Fibroblast of lung (primary cell): ENCODE results near the gene FKBP14. TPM values are rescaled to one million over a fixed set of nuclear protein-coding genes. Genes with fewer than 3 reads are reported as not detected.
A peak's percentile ranks its signal among the peaks of the same experiment; 100 is the strongest.

Experiments used
- DNase-seq, 2 donors: peaks; one replicate each; pipeline versions ENCODE4 v3.0.0 to v3.0.0-alpha.2; 2010; ENCODE audit warnings: low read depth in 2 of 2
- H2AFZ ChIP-seq: 2 replicates; pipeline ENCODE4 v1.5.1; 2012; ENCODE audit warnings: low read length, control low read depth, inconsistent platforms
- H3K27ac ChIP-seq: 2 replicates; pipeline ENCODE4 v1.5.1; 2011; ENCODE audit warnings: low read length, control low read depth; ENCODE audit not compliant: insufficient read depth
- H3K27me3 ChIP-seq: 2 replicates; pipeline ENCODE4 v1.5.1; 2011; ENCODE audit warnings: mild to moderate bottlenecking, low read length; ENCODE audit not compliant: control insufficient read depth, insufficient read depth
- H3K36me3 ChIP-seq: 2 replicates; pipeline ENCODE4 v1.5.1; 2011; ENCODE audit warnings: low read length; ENCODE audit not compliant: control insufficient read depth, insufficient read depth
- H3K4me1 ChIP-seq: 2 replicates; pipeline ENCODE4 v1.5.1; 2011; ENCODE audit warnings: low read length; ENCODE audit not compliant: control insufficient read depth, insufficient read depth; ENCODE audit errors: extremely low read depth
- H3K4me2 ChIP-seq: 2 replicates; pipeline ENCODE4 v1.5.1; 2011; ENCODE audit warnings: low read length, control low read depth; ENCODE audit not compliant: insufficient read depth; ENCODE audit errors: extremely low read depth
- H3K4me3 ChIP-seq, 4 experiments: fragments of 200-600 bp in 1 of 4; sonication (generic) in 1 of 4; replicated peaks in 1 of 4; 2 replicates each; pipeline ENCODE4 v1.5.1; 2011 to 2016; ENCODE audit warnings: low read length in 4 of 4, low read depth in 3 of 4, mild to moderate bottlenecking in 3 of 4, control low read depth in 2 of 4, inconsistent platforms in 1 of 4, mixed read lengths in 1 of 4; ENCODE audit not compliant: insufficient read depth in 1 of 4; ENCODE audit errors: control extremely low read depth in 1 of 4
- H3K79me2 ChIP-seq: 2 replicates; pipeline ENCODE4 v1.5.1; 2012; ENCODE audit warnings: mild to moderate bottlenecking, low read length, inconsistent platforms; ENCODE audit not compliant: control insufficient read depth, insufficient read depth
- H3K9ac ChIP-seq: 2 replicates; pipeline ENCODE4 v1.5.1; 2011; ENCODE audit warnings: mild to moderate bottlenecking, low read length, control low read depth; ENCODE audit not compliant: insufficient read depth
- H3K9me3 ChIP-seq: 2 replicates; pipeline ENCODE4 v1.5.1; 2012; ENCODE audit warnings: low read depth, low read length; ENCODE audit not compliant: control insufficient read depth, insufficient read depth
- H4K20me1 ChIP-seq: 2 replicates; pipeline ENCODE4 v1.5.1; 2011; ENCODE audit warnings: low read length; ENCODE audit not compliant: control insufficient read depth, insufficient read depth; ENCODE audit errors: extremely low read depth
- CTCF ChIP-seq, 2 donors: IDR thresholded peaks in 1 of 2; conservative IDR thresholded peaks in 1 of 2; 1 replicate in 1 of 2; 2 replicates in 1 of 2; pipeline ENCODE4 v1.5.1; 2011 to 2012; ENCODE audit warnings: low read length in 2 of 2, control low read depth in 1 of 2, inconsistent platforms in 1 of 2, low read depth in 1 of 2, mild to moderate bottlenecking in 1 of 2
- EZH2 ChIP-seq: IDR thresholded peaks from 2 replicates; pipeline ENCODE4 v1.5.1; 2012; ENCODE audit warnings: low read length, control low read depth, mild to moderate bottlenecking; ENCODE audit errors: missing control alignments
- polyA plus RNA-seq, 2 donors: library from polyadenylated mRNA; depleted of rRNA in 1 of 2; stranded (reverse) in 1 of 2; unstranded in 1 of 2; fragments of >200 nt; gene quantifications; 2 replicates each; pipeline ENCODE4 v1.2.1, GENCODE V29; 2011 to 2012; ENCODE audit warnings: missing spikeins in 1 of 2
- total RNA-seq: library from RNA; depleted of rRNA; stranded (reverse); fragments of >200 nt; gene quantifications from 2 replicates; pipeline ENCODE4 v1.2.1, GENCODE V29; 2014

The FKBP14 gene
- total and polyA plus RNA-seq, 2 donors (not counting 1 experiment from before 2014, with no cell fraction given), result 21.8 to 52.0 TPM

- Histone ChIP-seq H3K4me2 (no peak overlapping the region), H3K27me3 (no peaks in the 10 kb centered on the region), H2AFZ (no peak overlapping the region), H3K9me3 (no peaks in the 10 kb centered on the region), H3K27ac (no peak overlapping the region), H3K36me3 (peaks cover 1% of the 10 kb centered on the region), H4K20me1 (no peaks in the 10 kb centered on the region), H3K4me3 (no peak overlapping the region), H3K4me1 (no peaks in the 10 kb centered on the region), H3K79me2 (no peaks in the 10 kb centered on the region), H3K9ac (no peak overlapping the region)
- TF ChIP-seq EZH2, result no peak
- TF ChIP-seq CTCF (conservative IDR thresholded peaks at IDR 0.05 in 1 of 2, IDR thresholded peaks at IDR 0.05 in 1 of 2; ENCODE audit: low read depth in 1 of 2, low read length in 2 of 2), result no peak
- DNase-seq, result no peak
Measured at GRCh38 chr7:30070052-30070451, 43.5 kb upstream of the FKBP14 start.

- DNase-seq, result no peak
- Histone ChIP-seq H3K4me2 (no peak overlapping the region), H3K79me2 (no peaks in the 10 kb centered on the region), H3K4me3 (no peak overlapping the region), H3K27me3 (no peaks in the 10 kb centered on the region), H3K9me3 (no peaks in the 10 kb centered on the region), H3K4me1 (no peaks in the 10 kb centered on the region), H2AFZ (no peak overlapping the region), H3K27ac (no peak overlapping the region), H3K9ac (no peak overlapping the region), H4K20me1 (no peaks in the 10 kb centered on the region), H3K36me3 (peaks cover 1% of the 10 kb centered on the region)
- TF ChIP-seq EZH2, result no peak
- TF ChIP-seq CTCF (conservative IDR thresholded peaks at IDR 0.05 in 1 of 2, IDR thresholded peaks at IDR 0.05 in 1 of 2; ENCODE audit: low read depth in 1 of 2, low read length in 2 of 2), result no peak
Measured at GRCh38 chr7:30069096-30069867, 42.8 kb upstream of the FKBP14 start.

- Histone ChIP-seq H3K9ac (no peak overlapping the region), H3K4me1 (no peaks in the 10 kb centered on the region), H2AFZ (no peak overlapping the region), H3K36me3 (peaks cover 1% of the 10 kb centered on the region), H3K4me3 (no peak overlapping the region), H4K20me1 (no peaks in the 10 kb centered on the region), H3K27me3 (no peaks in the 10 kb centered on the region), H3K9me3 (no peaks in the 10 kb centered on the region), H3K27ac (no peak overlapping the region), H3K79me2 (no peaks in the 10 kb centered on the region), H3K4me2 (no peak overlapping the region)
- peak; percentile 69 to 90 for DNase-seq
- no peak for TF ChIP-seq CTCF (conservative IDR thresholded peaks at IDR 0.05 in 1 of 2, IDR thresholded peaks at IDR 0.05 in 1 of 2; ENCODE audit: low read depth in 1 of 2, low read length in 2 of 2)
- no peak for TF ChIP-seq EZH2
Measured at GRCh38 chr7:30068117-30068516, 41.6 kb upstream of the FKBP14 start.
